Thymus (tissue), 14 donors: ENCODE results near the gene GSTA5. TPM values are rescaled to one million over a fixed set of nuclear protein-coding genes. Genes with fewer than 3 reads are reported as not detected.

ENCODE experiments used
- DNase-seq, 9 donors: peaks; one replicate each; pipeline ENCODE4 v3.0.0-alpha.2; 2013; ENCODE audit warnings: low spot score in 9 of 9, low read depth in 6 of 9, missing footprints in 1 of 9
- H3K27ac ChIP-seq, 2 donors: one replicate each; pipeline ENCODE4 v1.5.1; 2013; ENCODE audit warnings: control low read depth in 1 of 2, low read depth in 1 of 2, low read length in 1 of 2, mild to moderate bottlenecking in 1 of 2, moderate library complexity in 1 of 2
- H3K27me3 ChIP-seq, 2 donors: one replicate each; pipeline ENCODE4 v1.5.1; 2013; ENCODE audit warnings: low read length in 1 of 2; ENCODE audit not compliant: control insufficient read depth in 2 of 2, insufficient read depth in 1 of 2
- H3K36me3 ChIP-seq, 2 donors: one replicate each; pipeline ENCODE4 v1.5.1; 2013; ENCODE audit warnings: low read length in 1 of 2, mild to moderate bottlenecking in 1 of 2, moderate library complexity in 1 of 2; ENCODE audit not compliant: control insufficient read depth in 2 of 2, insufficient read depth in 2 of 2
- H3K4me1 ChIP-seq, 2 donors: one replicate each; pipeline ENCODE4 v1.5.1; 2013; ENCODE audit warnings: low read length in 2 of 2; ENCODE audit not compliant: control insufficient read depth in 2 of 2, insufficient read depth in 2 of 2
- H3K4me3 ChIP-seq, 2 donors: one replicate each; pipeline ENCODE4 v1.5.1; 2013; ENCODE audit warnings: low read length in 2 of 2, control low read depth in 1 of 2, mild to moderate bottlenecking in 1 of 2
- H3K9me3 ChIP-seq, 2 donors: one replicate each; pipeline ENCODE4 v1.5.1; 2013; ENCODE audit warnings: low read length in 1 of 2, mild to moderate bottlenecking in 1 of 2; ENCODE audit not compliant: control insufficient read depth in 2 of 2, insufficient read depth in 1 of 2
- WGBS: extraction: QIAGEN DNeasy Blood & Tissue Kit; methylation state at CpG from one replicate; pipeline ENCODE4 v1.1.7; 2013; 5-methylcytosine and 5-hydroxymethylcytosine counted together
- long read RNA-seq, 10 donors: transcript quantifications; one replicate each; lab custom pipeline, GENCODE V29; 2026
- polyA plus RNA-seq: library from polyadenylated mRNA; stranded (reverse); fragments of 200-250 nt; gene quantifications from one replicate; pipeline ENCODE4 v1.2.3, GENCODE V29; 2013
- total RNA-seq: library from RNA; stranded (reverse); fragments of 120-200 nt; gene quantifications from one replicate; pipeline ENCODE4 v1.2.4, GENCODE V29; 2013
- donor health status: healthy.

The GSTA5 gene
- total RNA-seq (not detected), polyA plus RNA-seq (not detected)
- long read RNA-seq, donor 1: 0 reads
- long read RNA-seq, donor 2: 0 reads
- long read RNA-seq, donor 3: 0 reads
- long read RNA-seq, donor 4: 0 reads
- long read RNA-seq, donor 5: 0 reads
- long read RNA-seq, donor 6: 0 reads
- long read RNA-seq, donor 7: 0 reads
- long read RNA-seq, donor 8: 0 reads
- long read RNA-seq, donor 9: 0 reads
- long read RNA-seq, donor 10: 0 reads

DNA sequence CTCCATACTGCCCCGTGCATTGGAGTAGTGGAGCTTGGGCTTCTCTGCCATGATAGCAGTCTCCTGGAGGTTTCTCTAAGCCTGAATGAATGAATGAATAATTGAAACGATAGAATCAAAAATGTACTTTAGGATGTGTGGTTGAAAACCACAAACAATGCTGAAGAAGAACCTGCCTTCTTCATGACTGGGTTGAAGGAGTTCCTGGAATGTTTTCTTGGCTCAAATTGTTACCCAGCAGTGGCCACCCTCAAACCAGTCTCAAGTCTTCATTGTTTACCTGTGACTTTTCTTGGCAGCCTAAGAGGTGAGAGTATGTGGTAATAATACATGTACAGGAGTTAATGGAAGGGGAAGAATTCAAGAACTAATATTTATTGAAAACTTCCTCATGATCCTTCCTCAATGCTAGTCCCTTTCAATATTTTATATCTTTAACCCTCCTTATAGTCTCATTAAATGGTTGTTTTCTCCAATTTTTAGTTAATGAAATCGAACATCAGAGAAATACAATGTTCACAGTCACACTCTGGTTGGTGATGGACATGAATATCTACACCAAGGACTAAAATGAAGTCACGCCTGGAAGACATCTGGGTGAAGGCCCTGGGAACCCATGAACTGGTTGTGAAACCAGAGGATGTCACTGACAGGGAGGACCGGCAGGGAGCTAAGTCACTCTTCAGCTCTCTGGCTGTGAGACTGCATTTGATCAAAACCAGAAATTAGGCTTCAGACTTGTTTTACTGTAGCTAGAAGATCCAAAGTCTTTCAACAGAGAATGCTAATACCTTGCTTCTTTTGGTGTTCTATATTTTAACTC, at the start of gene GSTA5:
Gene GSTA5 (minus strand): TSS at position 51 of the 823 bp plus-strand sequence.
- Histone ChIP-seq H3K27me3 (no peaks in the 10 kb centered on the region), H3K4me1 (no peaks in the 10 kb centered on the region), H3K4me3 (no peak within 1 kb of the TSS), H3K27ac (no peak within 1 kb of the TSS), H3K36me3 (no peaks in the 10 kb centered on the region), H3K9me3 (no peaks in the 10 kb centered on the region)
- no peak for DNase-seq
- 87% methylated on average over 5 of the region's 5 CpGs for WGBS

DNA sequence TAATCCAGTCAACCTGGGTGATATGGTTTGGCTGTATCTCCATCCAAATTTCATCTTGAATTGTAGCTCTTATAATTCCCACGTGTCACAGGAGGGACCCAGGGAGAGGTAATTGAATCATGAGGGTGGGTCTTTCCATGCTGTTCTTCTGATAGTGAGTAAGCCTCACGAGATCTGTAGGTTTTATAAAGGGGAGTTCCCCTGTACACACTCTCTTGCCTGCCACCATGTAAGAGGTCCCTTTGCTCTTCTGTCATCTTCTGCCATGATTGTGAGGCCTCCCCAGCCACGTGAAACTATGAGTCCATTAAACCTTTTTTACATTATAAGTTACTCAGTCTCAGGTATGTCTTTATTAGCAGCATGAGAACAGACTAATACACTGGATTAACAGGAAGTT, 49.4 kb upstream of the GSTA5 start:
- Histone ChIP-seq H3K36me3 (no peaks in the 10 kb centered on the region), H3K27me3 (no peaks in the 10 kb centered on the region), H3K4me3 (no peak overlapping the region), H3K9me3 (no peaks in the 10 kb centered on the region), H3K4me1 (no peaks in the 10 kb centered on the region), H3K27ac (no peak overlapping the region)
- no peak for DNase-seq
- WGBS: 94% methylated on average over 3 of the region's 3 CpGs

DNA sequence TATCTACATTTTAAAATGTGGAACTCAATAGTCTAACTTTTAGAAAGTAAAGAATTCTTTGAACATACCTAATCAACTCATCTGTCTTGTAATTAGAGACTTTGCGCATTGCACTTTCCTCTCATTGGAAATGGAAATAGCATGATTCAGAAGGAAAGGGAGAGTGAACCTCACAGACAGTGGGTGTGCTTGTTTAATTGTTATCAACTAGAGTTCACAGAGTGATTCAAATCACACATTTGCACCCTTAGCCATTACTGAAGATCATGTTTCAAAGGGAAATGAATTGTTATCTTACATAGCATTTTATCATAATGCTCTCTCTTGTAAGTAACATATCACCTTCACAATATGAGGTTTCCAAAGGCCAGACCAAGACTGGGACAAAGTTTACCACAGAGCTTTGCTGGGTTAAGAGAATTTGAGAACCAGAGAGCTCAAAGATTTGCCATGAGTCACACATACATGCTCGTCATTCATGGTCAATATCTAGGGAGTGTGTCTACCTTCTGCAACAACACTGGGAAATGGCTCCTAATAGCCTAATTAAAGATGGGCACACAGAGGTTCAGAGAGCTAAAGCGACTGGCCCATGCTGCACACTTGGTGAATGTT, 47.4 kb upstream of the GSTA5 start:
- no peaks in the 10 kb centered on the region for H3K9me3 ChIP-seq
- WGBS: 96% methylated on average over 3 of the region's 3 CpGs
- H3K27ac ChIP-seq: no peak overlapping the region
- no peaks in the 10 kb centered on the region for H3K4me1 ChIP-seq
- DNase-seq: no peak
- no peaks in the 10 kb centered on the region for H3K27me3 ChIP-seq
- H3K36me3 ChIP-seq: no peaks in the 10 kb centered on the region
- H3K4me3 ChIP-seq: no peak overlapping the region

DNA sequence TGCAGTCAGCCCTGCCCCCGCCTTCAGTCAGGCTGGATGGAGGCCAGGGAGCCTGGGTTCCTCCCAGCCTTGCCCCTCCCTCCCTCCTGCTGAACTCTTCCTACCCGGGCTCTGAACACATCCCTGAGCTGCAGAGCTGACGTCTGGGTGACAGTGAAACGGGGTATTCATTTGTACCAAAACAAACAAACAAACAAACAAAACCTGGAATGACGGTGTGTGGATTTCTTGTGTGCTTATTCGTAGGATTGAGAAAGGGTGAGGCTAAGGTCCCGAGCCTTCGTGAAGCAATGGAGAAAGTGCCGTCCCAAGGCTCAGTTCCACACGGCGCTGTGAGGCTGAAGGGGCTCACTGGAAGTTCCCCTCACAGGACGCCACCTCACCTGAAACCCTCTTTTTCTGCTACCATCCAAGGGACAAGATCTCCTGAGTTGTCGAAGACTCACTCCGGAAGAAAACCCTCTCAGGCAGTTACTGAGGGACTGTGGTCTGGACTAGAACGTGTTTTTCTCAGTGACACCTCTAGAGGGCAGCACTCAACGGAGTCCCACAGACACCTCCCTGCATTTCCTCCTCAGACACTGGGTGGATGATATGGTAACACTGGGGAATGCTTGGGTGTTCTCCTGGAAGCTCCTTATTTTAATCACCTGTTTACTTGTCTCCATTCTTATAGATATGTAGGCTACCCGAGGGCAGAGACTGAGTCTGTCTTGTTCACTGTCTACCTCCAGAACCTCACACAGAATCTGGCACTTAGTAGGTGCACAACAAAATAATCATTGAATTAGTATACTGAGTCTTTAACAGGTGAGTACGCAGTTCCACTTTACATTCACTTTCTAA, 41.6 kb upstream of the GSTA5 start:
- Histone ChIP-seq H3K4me3 (peak overlapping the region; percentile 43 to 56), H3K4me1 (peaks cover 0 to 6% of the 10 kb centered on the region in 2 donors), H3K9me3 (no peaks in the 10 kb centered on the region), H3K36me3 (no peaks in the 10 kb centered on the region), H3K27ac (no peak overlapping the region), H3K27me3 (peaks cover 0 to 2% of the 10 kb centered on the region in 2 donors)
- DNase-seq: peak; percentile 14 to 79 (median 47)
- WGBS: 10% methylated on average over 18 of the region's 18 CpGs

DNA sequence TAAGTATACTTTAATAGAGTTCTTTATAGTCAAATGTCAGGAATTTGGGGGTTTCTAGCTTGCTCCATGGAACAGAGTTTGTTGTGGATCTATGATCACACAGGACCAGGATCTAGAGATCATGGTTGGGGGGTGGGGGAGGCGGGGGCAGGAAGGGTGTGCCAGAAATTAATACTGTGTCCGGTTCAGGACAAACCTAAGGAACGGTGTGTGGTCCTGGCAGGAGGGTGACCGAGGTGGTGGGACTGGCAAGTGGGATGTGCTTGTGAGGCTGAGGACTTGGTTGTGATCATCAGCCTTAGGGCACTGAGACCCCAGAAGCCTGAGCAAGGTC, 41.0 kb upstream of the GSTA5 start:
- no peak overlapping the region for H3K27ac ChIP-seq
- DNase-seq: no peak
- peaks cover 0 to 2% of the 10 kb centered on the region in 2 donors for H3K27me3 ChIP-seq
- H3K4me1 ChIP-seq: peaks cover 0 to 6% of the 10 kb centered on the region in 2 donors
- H3K9me3 ChIP-seq: no peaks in the 10 kb centered on the region
- 95% methylated on average over 4 of the region's 4 CpGs for WGBS
- peak overlapping the region in 1 of 2 donors; percentile 56 for H3K4me3 ChIP-seq
- H3K36me3 ChIP-seq: no peaks in the 10 kb centered on the region

DNA sequence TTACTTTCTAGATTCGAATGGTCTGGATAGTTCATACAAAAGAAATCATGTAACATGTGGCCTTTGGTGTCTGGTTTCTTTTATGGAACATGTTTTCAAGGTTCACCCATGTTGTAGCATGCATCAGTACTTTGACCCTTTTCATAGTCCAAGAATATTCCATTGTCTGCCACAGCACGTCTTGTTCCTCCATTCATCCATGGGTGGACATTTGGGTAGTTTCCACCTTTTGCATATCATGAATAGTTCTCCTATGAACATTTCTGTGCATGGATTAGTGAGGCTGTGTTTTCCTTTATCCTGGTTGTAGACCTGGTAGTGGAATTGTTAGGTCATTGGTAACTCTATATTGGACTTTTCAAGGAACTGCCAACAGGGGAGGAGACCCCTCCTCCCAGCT, 37.2 kb upstream of the GSTA5 start:
- Histone ChIP-seq H3K4me3 (no peak overlapping the region), H3K27me3 (peaks cover 0 to 2% of the 10 kb centered on the region in 2 donors), H3K36me3 (no peaks in the 10 kb centered on the region), H3K9me3 (no peaks in the 10 kb centered on the region), H3K27ac (no peak overlapping the region), H3K4me1 (peaks cover 0 to 6% of the 10 kb centered on the region in 2 donors)
- DNase-seq: no peak
- WGBS: 93% methylated on average over 2 of the region's 2 CpGs

DNA sequence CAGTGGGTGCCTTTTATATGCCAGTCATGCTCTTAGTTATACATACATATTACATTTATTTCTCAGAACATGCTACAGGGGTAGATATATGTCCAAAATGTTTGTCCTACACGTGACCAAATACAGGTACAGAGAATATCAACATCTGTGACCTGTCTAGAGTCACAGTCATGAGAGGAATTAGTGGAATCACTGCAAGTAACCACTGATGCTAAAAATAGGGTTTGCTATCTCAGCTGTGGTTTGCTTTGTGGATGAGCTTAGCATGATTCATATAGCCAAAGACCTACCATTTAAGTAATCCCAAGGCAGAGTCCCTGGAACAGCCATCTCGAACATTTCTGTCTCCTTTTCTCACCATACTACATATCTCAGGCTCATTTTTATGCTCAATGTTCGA, 36.6 kb upstream of the GSTA5 start:
- Histone ChIP-seq H3K9me3 (no peaks in the 10 kb centered on the region), H3K36me3 (no peaks in the 10 kb centered on the region), H3K27ac (no peak overlapping the region), H3K27me3 (peaks cover 0 to 2% of the 10 kb centered on the region in 2 donors), H3K4me3 (no peak overlapping the region), H3K4me1 (peaks cover 0 to 4% of the 10 kb centered on the region in 2 donors)
- WGBS: 85% methylated on average over 3 of the region's 3 CpGs
- no peak for DNase-seq

DNA sequence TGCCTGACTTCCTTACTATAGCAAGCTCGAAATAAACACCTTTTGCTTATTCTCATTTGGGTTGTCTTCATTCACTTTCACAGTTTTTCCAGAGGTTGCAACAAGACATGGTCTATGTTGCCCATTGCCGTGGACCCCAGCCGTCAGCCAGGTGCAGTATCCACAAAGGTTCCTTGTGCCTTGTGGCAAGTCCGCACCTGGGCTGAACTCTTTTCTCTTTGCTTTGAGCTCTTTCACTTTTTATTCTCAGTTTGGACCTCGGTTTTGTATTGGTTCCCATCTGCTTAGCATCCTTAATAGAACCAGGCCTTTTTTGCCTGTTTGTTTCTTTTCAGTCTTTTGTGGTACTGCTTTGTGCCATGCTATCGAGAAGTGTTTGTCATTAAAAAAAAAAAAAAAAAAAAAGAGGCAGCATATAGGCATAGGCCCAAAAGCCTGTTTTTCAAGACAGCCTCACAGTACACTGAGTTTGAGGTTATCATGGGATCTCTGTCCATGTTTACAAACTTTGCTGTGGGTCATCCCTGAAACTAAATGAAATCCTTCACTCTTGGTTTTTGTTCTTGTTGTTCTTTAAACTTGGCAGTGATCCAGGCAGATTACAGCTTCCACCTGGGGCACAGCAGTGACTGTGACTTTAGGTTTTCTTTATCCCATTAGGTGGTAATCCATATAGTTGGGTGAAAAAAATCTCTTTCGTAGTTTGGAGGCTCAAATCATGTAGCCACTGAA, 35.6 kb upstream of the GSTA5 start:
- Histone ChIP-seq H3K4me3 (no peak overlapping the region), H3K27ac (no peak overlapping the region), H3K9me3 (no peaks in the 10 kb centered on the region), H3K27me3 (no peaks in the 10 kb centered on the region), H3K36me3 (no peaks in the 10 kb centered on the region), H3K4me1 (no peaks in the 10 kb centered on the region)
- no peak for DNase-seq
- WGBS: 95% methylated on average over 7 of the region's 7 CpGs
